ENCODE data around the gene SMTN. TPM values are rescaled to one million over a fixed set of nuclear protein-coding genes. Genes with fewer than 3 reads are reported as not detected.

SMTN gene
- 100 to 1,000 TPM; 114 to 270 (median 167) TPM for total RNA-seq
- 100 to 1,000 TPM in 1 of 2 donors, 10 to 100 TPM in 1; 55.5 to 257 TPM for polyA plus RNA-seq
- long read RNA-seq, donor 1, transcript SMTN-204 (9 exons, 1,735 nt): major isoform, 223 of 409 reads
- long read RNA-seq, donor 1, transcript SMTN-201 (21 exons, 3,295 nt): minor isoform, 12 of 409 reads
- long read RNA-seq, donor 1, partial matches to known transcripts: 120 of 409 reads
- long read RNA-seq, donor 1, other reads (novel, unspliced or antisense): 53 of 409 reads
- long read RNA-seq, donor 2, transcript SMTN-204 (9 exons, 1,735 nt): major isoform, 339 of 518 reads
- long read RNA-seq, donor 2, transcript SMTN-201 (21 exons, 3,295 nt): minor isoform, 22 of 518 reads
- long read RNA-seq, donor 2, partial matches to known transcripts: 87 of 518 reads
- long read RNA-seq, donor 2, other reads (novel, unspliced or antisense): 68 of 518 reads
- long read RNA-seq, donor 3, transcript SMTN-204 (9 exons, 1,735 nt): major isoform, 109 of 215 reads
- long read RNA-seq, donor 3, transcript SMTN-201 (21 exons, 3,295 nt): minor isoform, 7 of 215 reads
- long read RNA-seq, donor 3, partial matches to known transcripts: 60 of 215 reads
- long read RNA-seq, donor 3, other reads (novel, unspliced or antisense): 35 of 215 reads

GRCh38 chr22:31080848-31081649, at the start of gene SMTN:
Gene SMTN, plus strand, starts transcription at chr22:31081318. Its CDS starts 1,941 bp downstream, at chr22:31083259.
- TF ChIP-seq CTCF (IDR thresholded peaks at IDR 0.05) (no peak), POLR2A (IDR thresholded peaks at IDR 0.05) (peak; percentile 88 to 99)
- peaks cover 1 to 49% (median 37%) of the 10 kb centered on the region in 12 donors for H3K4me1 ChIP-seq
- peak; percentile 94 to 97 (median 94) for DNase-seq
- ATAC-seq: peak; percentile 70 to 87 (median 84)
- intact Hi-C loops (cut with DNase I): loop anchor here in 9 of 10 donors (2.0 to 5.0 kb wide), 5 partner anchors 34 to 114 kb away; partner anchors contain the start of genes MORC2 (in 6 of the 9) and TUG1 (in 6 of the 9)
- H3K27ac ChIP-seq: peak within 1 kb of the TSS; percentile 80 to 99 (median 94)
- H3K27me3 ChIP-seq: no peaks in the 10 kb centered on the region
- no peaks in the 10 kb centered on the region for H3K9me3 ChIP-seq
- 1% methylated on average over 17 to 63 of the region's 63 CpGs for WGBS, 4 donors
- H3K4me3 ChIP-seq: peak within 1 kb of the TSS; percentile 70 to 100 (median 78)
- H3K36me3 ChIP-seq: peaks cover 0 to 16% (median 0%) of the 10 kb centered on the region in 9 donors

GRCh38 chr22:31036671-31037550, 44.2 kb upstream of the SMTN start:
- Histone ChIP-seq H3K27me3 (no peaks in the 10 kb centered on the region), H3K4me3 (peak overlapping the region in 6 of 12 donors; percentile 8 to 30 (median 22)), H3K27ac (peak overlapping the region in 9 of 12 donors; percentile 18 to 87 (median 34)), H3K4me1 (peaks cover 0 to 38% (median 13%) of the 10 kb centered on the region in 12 donors), H3K36me3 (no peaks in the 10 kb centered on the region), H3K9me3 (peaks cover 0 to 5% (median 0%) of the 10 kb centered on the region in 12 donors)
- no peak for TF ChIP-seq POLR2A (IDR thresholded peaks at IDR 0.05)
- TF ChIP-seq CTCF (IDR thresholded peaks at IDR 0.05): no peak
- peak in 1 of 5 donors; percentile 33 for DNase-seq
- intact Hi-C loops (cut with DNase I): loop anchor here in 6 of 10 donors (5.0 to 10.0 kb wide), 5 partner anchors 52 to 90 kb away; partner anchors contain the start of genes MORC2 (in 1 of the 6) and TUG1 (in 1 of the 6)
- WGBS, 4 donors: 49 to 70% (median 59%) methylated on average over 18 to 20 of the region's 20 CpGs
- ATAC-seq: no peak

- intact Hi-C loops (cut with DNase I): loop anchor here in 6 of 10 donors (5.0 to 10.0 kb wide), 5 partner anchors 54 to 91 kb away; partner anchors contain the start of genes MORC2 (in 1 of the 6) and TUG1 (in 1 of the 6)
These were observed 42.4 kb upstream of the SMTN start for GRCh38 chr22:31038686-31039085.

More at GRCh38 chr22:31038686-31039085, 42.4 kb upstream of the SMTN start:
- Histone ChIP-seq H3K4me1 (peaks cover 0 to 43% (median 13%) of the 10 kb centered on the region in 12 donors), H3K27me3 (no peaks in the 10 kb centered on the region), H3K9me3 (peaks cover 0 to 5% (median 0%) of the 10 kb centered on the region in 12 donors), H3K4me3 (no peak overlapping the region), H3K27ac (peak overlapping the region; percentile 8 to 87 (median 60)), H3K36me3 (no peaks in the 10 kb centered on the region)
- TF ChIP-seq POLR2A (IDR thresholded peaks at IDR 0.05): no peak
- no peak for TF ChIP-seq CTCF (IDR thresholded peaks at IDR 0.05)
- whole genome bisulfite sequencing, 4 donors: 64 to 85% (median 75%) methylated on average over 1 of the region's 1 CpG
- no peak for DNase-seq
- ATAC-seq: no peak

Data from heart left ventricle (tissue), 16 donors.